Activated CD4-positive, alpha-beta memory T cell treated with anti-CD3 and anti-CD28 coated beads for 36 hours (primary cell): ENCODE data around the gene TSG101. TPM values are rescaled to one million over a fixed set of nuclear protein-coding genes. Genes with fewer than 3 reads are reported as not detected.

ENCODE experiments used
- CTCF ChIA-PET: fragments of 350-600 bp; sonication (Branson Sonifier 250); formaldehyde crosslinking; loops from one replicate; lab custom pipeline; 2021; ENCODE audit warnings: antibody characterized with exemption, inconsistent platforms; lab: Charles Lee
- POLR2A ChIA-PET: fragments of 350-600 bp; sonication (Branson Sonifier 250); formaldehyde crosslinking; loops from one replicate; lab custom pipeline; 2021; ENCODE audit warnings: antibody characterized with exemption; lab: Charles Lee
- DNase-seq: peaks from one replicate; pipeline ENCODE4 v3.0.0-alpha.2; 2020
- H3K27ac Mint-ChIP-seq: one replicate; pipeline ENCODE4 v1.8.0; 2021; ENCODE audit warnings: mixed read lengths
- H3K27me3 Mint-ChIP-seq: one replicate; pipeline ENCODE4 v1.8.0; 2021; ENCODE audit warnings: mixed read lengths
- H3K36me3 Mint-ChIP-seq: one replicate; pipeline ENCODE4 v1.8.0; 2021; ENCODE audit warnings: mixed read lengths
- H3K4me1 Mint-ChIP-seq: one replicate; pipeline ENCODE4 v1.8.0; 2021; ENCODE audit warnings: low read depth, mixed read lengths
- H3K4me3 Mint-ChIP-seq: one replicate; pipeline ENCODE4 v1.8.0; 2021; ENCODE audit warnings: mild to moderate bottlenecking, mixed read lengths
- H3K9me3 Mint-ChIP-seq: one replicate; pipeline ENCODE4 v1.8.0; 2021; ENCODE audit warnings: mixed read lengths
- intact Hi-C: fragments of 100-400 bp; cut with micrococcal nuclease; formaldehyde crosslinking; loops from one replicate; pipeline ENCODE4 v1.15.1; 2023
- total RNA-seq, 2 experiments: library from RNA; stranded (reverse); gene quantifications; one replicate each; pipeline ENCODE4 v1.2.3, GENCODE V29; 2021

The TSG101 gene
- 10 to 100 TPM; 41.7 to 45.6 TPM for total RNA-seq

- intact Hi-C loops, result loop anchor here (1.0 to 5.0 kb wide), 10 partner anchors 61 to 420 kb away; partner anchors contain the start of genes GTF2H1, HPS5, LDHA and SAAL1
- Mint-ChIP-seq H3K4me1 (peaks cover 47% of the 10 kb centered on the region), H3K9me3 (no peaks in the 10 kb centered on the region), H3K27ac (peak within 1 kb of the TSS; percentile 100), H3K4me3 (peak within 1 kb of the TSS; percentile 100), H3K27me3 (no peaks in the 10 kb centered on the region), H3K36me3 (peaks cover 5% of the 10 kb centered on the region)
- ChIA-PET POLR2A (interaction anchor here (0.5 to 3.6 kb wide), 19 partner anchors 11 to 517 kb away, joined by 3 to 28 read pairs (median 5); partner anchors contain the start of genes GTF2H1, HPS5, LDHA and SPTY2D1), CTCF (interaction anchor here (0.5 to 4.0 kb wide), 17 partner anchors 9 to 535 kb away, joined by 3 to 17 read pairs (median 4); partner anchors contain the start of genes SAAL1 and SPTY2D1)
- DNase-seq, result peak; percentile 95
Observed at GRCh38 chr11:18526521-18527296, at the start of gene TSG101. TSG101 (minus strand) TSS chr11:18526942; CDS start chr11:18526816, 126 bp downstream.

GRCh38 chr11:18575361-18575760, 48.6 kb upstream of the TSG101 start:
- ChIA-PET POLR2A (no interaction called here), CTCF (interaction anchor here (1.4 kb wide), 1 partner anchor 146 kb away, joined by 3 read pairs; no protein-coding TSS in a partner anchor)
- Mint-ChIP-seq H3K4me3 (no peak overlapping the region), H3K4me1 (peaks cover 21% of the 10 kb centered on the region), H3K27me3 (no peaks in the 10 kb centered on the region), H3K36me3 (peaks cover 27% of the 10 kb centered on the region), H3K9me3 (no peaks in the 10 kb centered on the region), H3K27ac (no peak overlapping the region)
- DNase-seq, result no peak
- intact Hi-C loops, result no loop called here

GRCh38 chr11:18567081-18567480, 40.3 kb upstream of the TSG101 start:
- Mint-ChIP-seq H3K9me3 (no peaks in the 10 kb centered on the region), H3K27me3 (no peaks in the 10 kb centered on the region), H3K27ac (no peak overlapping the region), H3K4me1 (no peaks in the 10 kb centered on the region), H3K36me3 (peaks cover 17% of the 10 kb centered on the region), H3K4me3 (no peak overlapping the region)
- DNase-seq, result no peak
- intact Hi-C loops, result no loop called here
- ChIA-PET POLR2A (no interaction called here), CTCF (no interaction called here)

GRCh38 chr11:18566406-18566805, 39.7 kb upstream of the TSG101 start:
- Mint-ChIP-seq H3K36me3 (peaks cover 15% of the 10 kb centered on the region), H3K9me3 (no peaks in the 10 kb centered on the region), H3K27me3 (no peaks in the 10 kb centered on the region), H3K27ac (no peak overlapping the region), H3K4me1 (no peaks in the 10 kb centered on the region), H3K4me3 (no peak overlapping the region)
- intact Hi-C loops, result no loop called here
- ChIA-PET CTCF (no interaction called here), POLR2A (no interaction called here)
- DNase-seq, result no peak

GRCh38 chr11:18564149-18564548, 37.4 kb upstream of the TSG101 start:
- H3K9me3 Mint-ChIP-seq, result no peaks in the 10 kb centered on the region
- H3K27ac Mint-ChIP-seq, result no peak overlapping the region
- no peaks in the 10 kb centered on the region for H3K27me3 Mint-ChIP-seq
- intact Hi-C loops, result no loop called here
- no peak overlapping the region for H3K4me3 Mint-ChIP-seq
- no peak for DNase-seq
- CTCF ChIA-PET, result interaction anchor here (0.6 to 1.4 kb wide), 2 partner anchors 130 to 376 kb away, joined by 3 to 4 read pairs; no protein-coding TSS in a partner anchor
- H3K36me3 Mint-ChIP-seq, result peaks cover 14% of the 10 kb centered on the region
- POLR2A ChIA-PET, result no interaction called here
- H3K4me1 Mint-ChIP-seq, result no peaks in the 10 kb centered on the region

GRCh38 chr11:18563090-18563730, 36.5 kb upstream of the TSG101 start:
- ChIA-PET CTCF (interaction anchor here (1.4 kb wide), 1 partner anchor 375 kb away, joined by 3 read pairs; no protein-coding TSS in a partner anchor), POLR2A (no interaction called here)
- Mint-ChIP-seq H3K27me3 (no peaks in the 10 kb centered on the region), H3K4me1 (no peaks in the 10 kb centered on the region), H3K9me3 (no peaks in the 10 kb centered on the region), H3K27ac (no peak overlapping the region), H3K36me3 (peaks cover 12% of the 10 kb centered on the region), H3K4me3 (no peak overlapping the region)
- DNase-seq, result no peak
- intact Hi-C loops, result no loop called here

GRCh38 chr11:18548001-18548400, 21.3 kb upstream of the TSG101 start:
- no peak for DNase-seq
- no peak overlapping the region for H3K4me3 Mint-ChIP-seq
- intact Hi-C loops, result no loop called here
- no peak overlapping the region for H3K27ac Mint-ChIP-seq
- no peaks in the 10 kb centered on the region for H3K9me3 Mint-ChIP-seq
- CTCF ChIA-PET, result interaction anchor here (1.3 kb wide), 1 partner anchor 27 kb away, joined by 3 read pairs; no protein-coding TSS in a partner anchor
- POLR2A ChIA-PET, result interaction anchor here (1.1 kb wide), 1 partner anchor 26 kb away, joined by 3 read pairs; no protein-coding TSS in a partner anchor
- no peaks in the 10 kb centered on the region for H3K27me3 Mint-ChIP-seq
- peaks cover 6% of the 10 kb centered on the region for H3K36me3 Mint-ChIP-seq
- no peaks in the 10 kb centered on the region for H3K4me1 Mint-ChIP-seq

- Mint-ChIP-seq H3K4me3 (no peak overlapping the region), H3K27me3 (no peaks in the 10 kb centered on the region), H3K4me1 (peaks cover 5% of the 10 kb centered on the region), H3K9me3 (no peaks in the 10 kb centered on the region), H3K36me3 (peaks cover 5% of the 10 kb centered on the region), H3K27ac (no peak overlapping the region)
- ChIA-PET CTCF (interaction anchor here (0.6 to 4.4 kb wide), 31 partner anchors 9 to 425 kb away, joined by 3 to 40 read pairs (median 4); partner anchors contain the start of gene TSG101), POLR2A (no interaction called here)
- DNase-seq, result no peak
- intact Hi-C loops, result loop anchor here (1.0 to 5.0 kb wide), 4 partner anchors 47 to 224 kb away; partner anchors contain the start of gene UEVLD
Observed at GRCh38 chr11:18540207-18541009, 13.7 kb upstream of the TSG101 start.

- H3K27ac Mint-ChIP-seq, result no peak overlapping the region
- H3K9me3 Mint-ChIP-seq, result no peaks in the 10 kb centered on the region
- intact Hi-C loops, result no loop called here
- POLR2A ChIA-PET, result no interaction called here
- no peak overlapping the region for H3K4me3 Mint-ChIP-seq
- DNase-seq, result no peak
- CTCF ChIA-PET, result interaction anchor here (1.7 kb wide), 1 partner anchor 185 kb away, joined by 5 read pairs; no protein-coding TSS in a partner anchor
- peaks cover 2% of the 10 kb centered on the region for H3K36me3 Mint-ChIP-seq
- H3K4me1 Mint-ChIP-seq, result peaks cover 7% of the 10 kb centered on the region
- no peaks in the 10 kb centered on the region for H3K27me3 Mint-ChIP-seq
Observed at GRCh38 chr11:18536209-18536608, 9.5 kb upstream of the TSG101 start.

- Mint-ChIP-seq H3K27ac (no peak overlapping the region), H3K27me3 (no peaks in the 10 kb centered on the region), H3K9me3 (no peaks in the 10 kb centered on the region), H3K36me3 (peaks cover 2% of the 10 kb centered on the region), H3K4me3 (no peak overlapping the region), H3K4me1 (peaks cover 7% of the 10 kb centered on the region)
- POLR2A ChIA-PET, result no interaction called here
- CTCF ChIA-PET, result interaction anchor here (0.8 kb wide), 1 partner anchor 203 kb away, joined by 3 read pairs; no protein-coding TSS in a partner anchor
- no peak for DNase-seq
- intact Hi-C loops, result no loop called here
Observed at GRCh38 chr11:18534245-18534644, 7.5 kb upstream of the TSG101 start.

GRCh38 chr11:18533365-18533764, 6.6 kb upstream of the TSG101 start:
- intact Hi-C loops, result no loop called here
- Mint-ChIP-seq H3K27ac (no peak overlapping the region), H3K9me3 (no peaks in the 10 kb centered on the region), H3K36me3 (peaks cover 4% of the 10 kb centered on the region), H3K4me1 (peaks cover 13% of the 10 kb centered on the region), H3K27me3 (no peaks in the 10 kb centered on the region), H3K4me3 (no peak overlapping the region)
- ChIA-PET CTCF (interaction anchor here (0.6 kb wide), 1 partner anchor 136 kb away, joined by 3 read pairs; no protein-coding TSS in a partner anchor), POLR2A (no interaction called here)
- no peak for DNase-seq
